ENCODE data around the gene EPHA6.

- TF ChIP-seq, protein P1, sequence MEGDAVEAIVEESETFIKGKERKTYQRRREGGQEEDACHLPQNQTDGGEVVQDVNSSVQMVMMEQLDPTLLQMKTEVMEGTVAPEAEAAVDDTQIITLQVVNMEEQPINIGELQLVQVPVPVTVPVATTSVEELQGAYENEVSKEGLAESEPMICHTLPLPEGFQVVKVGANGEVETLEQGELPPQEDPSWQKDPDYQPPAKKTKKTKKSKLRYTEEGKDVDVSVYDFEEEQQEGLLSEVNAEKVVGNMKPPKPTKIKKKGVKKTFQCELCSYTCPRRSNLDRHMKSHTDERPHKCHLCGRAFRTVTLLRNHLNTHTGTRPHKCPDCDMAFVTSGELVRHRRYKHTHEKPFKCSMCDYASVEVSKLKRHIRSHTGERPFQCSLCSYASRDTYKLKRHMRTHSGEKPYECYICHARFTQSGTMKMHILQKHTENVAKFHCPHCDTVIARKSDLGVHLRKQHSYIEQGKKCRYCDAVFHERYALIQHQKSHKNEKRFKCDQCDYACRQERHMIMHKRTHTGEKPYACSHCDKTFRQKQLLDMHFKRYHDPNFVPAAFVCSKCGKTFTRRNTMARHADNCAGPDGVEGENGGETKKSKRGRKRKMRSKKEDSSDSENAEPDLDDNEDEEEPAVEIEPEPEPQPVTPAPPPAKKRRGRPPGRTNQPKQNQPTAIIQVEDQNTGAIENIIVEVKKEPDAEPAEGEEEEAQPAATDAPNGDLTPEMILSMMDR (IDR thresholded peaks at IDR 0.05), result no peak
- no peak for TF ChIP-seq POLR2A (IDR thresholded peaks at IDR 0.05)
These were observed 147.2 kb downstream of the EPHA6 start for GRCh38 chr3:96961576-96961975.
